Measurements from ENCODE around the gene NFE2L1.

Gene NFE2L1

GRCh38 chr17:48023400-48024148 lies 24.6 kb upstream of the NFE2L1 start:
- in situ Hi-C loops (cut with MboI; ENCODE audit: low sequenced_read_pairs) = no loop called here

GRCh38 chr17:48024149-48025039 lies 23.8 kb upstream of the NFE2L1 start:
- in situ Hi-C loops (cut with MboI; ENCODE audit: low sequenced_read_pairs) = loop anchor here (5.0 kb wide), 1 partner anchor 113 kb away; no protein-coding TSS in a partner anchor

- in situ Hi-C loops (cut with MboI; ENCODE audit: low sequenced_read_pairs) = loop anchor here (5.0 kb wide), 1 partner anchor 112 kb away; no protein-coding TSS in a partner anchor
Measured at GRCh38 chr17:48025040-48025903, 22.9 kb upstream of the NFE2L1 start.

GRCh38 chr17:48025904-48026501 lies 22.2 kb upstream of the NFE2L1 start:
- in situ Hi-C loops (cut with MboI; ENCODE audit: low sequenced_read_pairs) = loop anchor here (5.0 kb wide), 1 partner anchor 111 kb away; no protein-coding TSS in a partner anchor

GRCh38 chr17:48026502-48027321 lies 21.4 kb upstream of the NFE2L1 start:
- in situ Hi-C loops (cut with MboI; ENCODE audit: low sequenced_read_pairs) = loop anchor here (5.0 kb wide), 1 partner anchor 111 kb away; no protein-coding TSS in a partner anchor

GRCh38 chr17:48027322-48027981 lies 20.7 kb upstream of the NFE2L1 start:
- in situ Hi-C loops (cut with MboI; ENCODE audit: low sequenced_read_pairs) = loop anchor here (5.0 kb wide), 1 partner anchor 110 kb away; no protein-coding TSS in a partner anchor

- in situ Hi-C loops (cut with MboI; ENCODE audit: low sequenced_read_pairs) = loop anchor here (5.0 kb wide), 1 partner anchor 109 kb away; no protein-coding TSS in a partner anchor
Measured at GRCh38 chr17:48028736-48029135, 19.4 kb upstream of the NFE2L1 start.

- in situ Hi-C loops (cut with MboI; ENCODE audit: low sequenced_read_pairs) = no loop called here
Measured at GRCh38 chr17:48030531-48030930, 17.6 kb upstream of the NFE2L1 start.

GRCh38 chr17:48031966-48032365 lies 16.2 kb upstream of the NFE2L1 start:
- in situ Hi-C loops (cut with MboI; ENCODE audit: low sequenced_read_pairs) = no loop called here

GRCh38 chr17:48034734-48035133 lies 13.4 kb upstream of the NFE2L1 start:
- in situ Hi-C loops (cut with MboI; ENCODE audit: low sequenced_read_pairs) = loop anchor here (5.0 kb wide), 1 partner anchor 38 kb away; no protein-coding TSS in a partner anchor

GRCh38 chr17:48036693-48037035 lies 11.5 kb upstream of the NFE2L1 start:
- in situ Hi-C loops (cut with MboI; ENCODE audit: low sequenced_read_pairs) = loop anchor here (5.0 kb wide), 1 partner anchor 36 kb away; no protein-coding TSS in a partner anchor

- in situ Hi-C loops (cut with MboI; ENCODE audit: low sequenced_read_pairs) = loop anchor here (5.0 kb wide), 1 partner anchor 35 kb away; no protein-coding TSS in a partner anchor
Measured at GRCh38 chr17:48037036-48037837, 10.9 kb upstream of the NFE2L1 start, which contains the start of gene COPZ2. Gene COPZ2 (minus strand): TSS chr17:48037797. CDS start chr17:48037777, 20 bp downstream.

GRCh38 chr17:48037838-48038323 lies 10.3 kb upstream of the NFE2L1 start:
- in situ Hi-C loops (cut with MboI; ENCODE audit: low sequenced_read_pairs) = loop anchor here (5.0 kb wide), 1 partner anchor 34 kb away; no protein-coding TSS in a partner anchor

GRCh38 chr17:48038687-48039086 lies 9.5 kb upstream of the NFE2L1 start:
- in situ Hi-C loops (cut with MboI; ENCODE audit: low sequenced_read_pairs) = loop anchor here (5.0 kb wide), 1 partner anchor 34 kb away; no protein-coding TSS in a partner anchor

- in situ Hi-C loops (cut with MboI; ENCODE audit: low sequenced_read_pairs) = no loop called here
Measured at GRCh38 chr17:48043176-48043575, 5.0 kb upstream of the NFE2L1 start.

GRCh38 chr17:48044851-48045250 lies 3.3 kb upstream of the NFE2L1 start:
- in situ Hi-C loops (cut with MboI; ENCODE audit: low sequenced_read_pairs) = no loop called here

- in situ Hi-C loops (cut with MboI; ENCODE audit: low sequenced_read_pairs) = no loop called here
Measured at GRCh38 chr17:48045316-48046001, 2.7 kb upstream of the NFE2L1 start.
